CD4-positive, alpha-beta T cell (primary cell): ENCODE measurements around the gene MAPK13. TPM values are rescaled to one million over a fixed set of nuclear protein-coding genes. Genes with fewer than 3 reads are reported as not detected.
"Not testable (repeated sequence)": the region's sequence is repeated elsewhere in the genome, so short reads cannot be mapped to it uniquely, and the experiment has no call there.

Experiments
- ATAC-seq: fragments of 200-7000 bp; cut with Tn5 transposase; one replicate; pipeline ENCODE4 v1.10.0; 2022; ENCODE audit warnings: mild to moderate bottlenecking; ENCODE audit not compliant: poor library complexity
- CTCF ChIA-PET: fragments of 350-600 bp; sonication (Branson Sonifier 250); formaldehyde crosslinking; loops from one replicate; lab custom pipeline; 2021; ENCODE audit warnings: antibody characterized with exemption, inconsistent platforms; lab: Charles Lee
- POLR2A ChIA-PET: fragments of 350-600 bp; sonication (Branson Sonifier 250); formaldehyde crosslinking; loops from one replicate; lab custom pipeline; 2021; ENCODE audit warnings: antibody characterized with exemption, inconsistent platforms; lab: Charles Lee
- DNase-seq, 14 experiments: peaks; one replicate each; pipeline ENCODE4 v3.0.0-alpha.2; 2013 to 2020; ENCODE audit warnings: mixed read lengths in 2 of 14
- H3K27ac ChIP-seq, 2 donors: one replicate each; pipeline versions ENCODE4 v1.5.1 to v1.7.0; 2013; ENCODE audit warnings: low read length in 2 of 2, low read depth in 1 of 2, mild to moderate bottlenecking in 1 of 2
- H3K27me3 ChIP-seq, 2 experiments: 1 replicate in 1 of 2; 2 replicates in 1 of 2; pipeline versions ENCODE4 v1.6.1 to v1.7.0; 2013; ENCODE audit warnings: low read length in 2 of 2, control low read depth in 1 of 2, mild to moderate bottlenecking in 1 of 2, moderate library complexity in 1 of 2; ENCODE audit not compliant: insufficient read depth in 2 of 2, control insufficient read depth in 1 of 2
- H3K36me3 ChIP-seq: one replicate; pipeline ENCODE4 v1.6.1; 2013; ENCODE audit warnings: low read length, control low read depth; ENCODE audit not compliant: insufficient read depth
- H3K4me1 ChIP-seq: one replicate; pipeline ENCODE4 v1.6.1; 2013; ENCODE audit warnings: low read length, control low read depth; ENCODE audit not compliant: insufficient read depth
- H3K4me3 ChIP-seq: one replicate; pipeline ENCODE4 v1.5.1; 2013; ENCODE audit warnings: mild to moderate bottlenecking, low read length, moderate library complexity
- H3K9me3 ChIP-seq, 2 experiments: 1 replicate in 1 of 2; 2 replicates in 1 of 2; pipeline versions ENCODE4 v1.6.1 to v1.7.0; 2013; ENCODE audit warnings: low read length in 2 of 2, mild to moderate bottlenecking in 2 of 2, control low read depth in 1 of 2, moderate library complexity in 1 of 2; ENCODE audit not compliant: control insufficient read depth in 1 of 2, insufficient read depth in 1 of 2
- H3K27ac Mint-ChIP-seq: one replicate; pipeline ENCODE4 v1.8.0; 2020; ENCODE audit warnings: mixed read lengths
- H3K27me3 Mint-ChIP-seq: one replicate; pipeline ENCODE4 v1.8.0; 2021; ENCODE audit warnings: mixed read lengths
- H3K36me3 Mint-ChIP-seq: one replicate; pipeline ENCODE4 v1.8.0; 2021; ENCODE audit warnings: low read depth, mixed read lengths
- H3K4me1 Mint-ChIP-seq: one replicate; pipeline ENCODE4 v1.8.0; 2021; ENCODE audit warnings: low read depth, mixed read lengths
- H3K4me3 Mint-ChIP-seq: one replicate; pipeline ENCODE4 v1.8.0; 2020; ENCODE audit warnings: mild to moderate bottlenecking, mixed read lengths
- H3K9me3 Mint-ChIP-seq: one replicate; pipeline ENCODE4 v1.8.0; 2020; ENCODE audit warnings: mixed read lengths
- CTCF ChIP-seq: fragments of 200-600 bp; IDR thresholded peaks from one replicate; pipeline ENCODE4 v1.8.0; 2022; ENCODE audit warnings: antibody characterized with exemption, mild to moderate bottlenecking
- intact Hi-C, 2 experiments: fragments of 100-400 bp; cut with DNase I in 1 of 2; cut with micrococcal nuclease in 1 of 2; formaldehyde crosslinking; loops; one replicate each; pipeline versions ENCODE4 v1.15.1 to v1.9.0; 2023 to 2025; cut with DNase I, micrococcal nuclease
- total RNA-seq, 174 experiments: library from RNA in 2 of 174; stranded (reverse) in 2 of 174; gene quantifications; one replicate each; pipeline ENCODE4 v1.2.3 and lab custom pipeline; 2021 to 2026

Gene MAPK13
- total RNA-seq, 2 experiments from 2014 or later: 58.5 to 63.5 TPM

GRCh38 chr6:36123270-36124139 lies 6.8 kb upstream of the MAPK13 start:
- peak; percentile 63 for TF ChIP-seq CTCF
- Mint-ChIP-seq H3K9me3 (no peaks in the 10 kb centered on the region), H3K36me3 (no peaks in the 10 kb centered on the region), H3K27me3 (no peaks in the 10 kb centered on the region), H3K4me1 (peaks cover 82% of the 10 kb centered on the region), H3K4me3 (peak overlapping the region; percentile 78), H3K27ac (peak overlapping the region; percentile 97)
- ChIA-PET CTCF (interaction anchor here (0.7 to 4.2 kb wide), 8 partner anchors 8 to 178 kb away, joined by 3 to 33 read pairs (median 4); partner anchors contain the start of genes MAPK13 and MAPK14), POLR2A (interaction anchor here (0.9 to 4.9 kb wide), 7 partner anchors 8 to 95 kb away, joined by 3 to 50 read pairs (median 6); partner anchors contain the start of gene MAPK14)
- DNase-seq (peak; percentile 78 to 97 (median 86)), ATAC-seq (peak; percentile 75)
- intact Hi-C loops: loop anchor here (1.0 to 10.0 kb wide), 4 partner anchors 73 to 237 kb away; partner anchors contain the start of gene BRPF3 (in 1 of the 2)
- Histone ChIP-seq H3K36me3 (no peaks in the 10 kb centered on the region), H3K27me3 (no peaks in the 10 kb centered on the region), H3K27ac (peak overlapping the region; percentile 43 to 71), H3K9me3 (no peaks in the 10 kb centered on the region), H3K4me3 (no peak overlapping the region), H3K4me1 (peaks cover 94% of the 10 kb centered on the region)

- POLR2A ChIA-PET: interaction anchor here (0.9 to 4.9 kb wide), 6 partner anchors 15 to 96 kb away, joined by 3 to 50 read pairs (median 6); partner anchors contain the start of gene MAPK14
Observed at GRCh38 chr6:36124346-36124745, 6.0 kb upstream of the MAPK13 start.

GRCh38 chr6:36124881-36125280 lies 5.4 kb upstream of the MAPK13 start:
- H3K36me3 Mint-ChIP-seq: no peaks in the 10 kb centered on the region
- peak overlapping the region; percentile 35 for H3K4me3 Mint-ChIP-seq
- DNase-seq (no peak), ATAC-seq (no peak)
- POLR2A ChIA-PET: interaction anchor here (4.9 kb wide), 1 partner anchor 97 kb away, joined by 50 read pairs; the partner anchor contains the start of gene MAPK14
- Histone ChIP-seq H3K27me3 (no peaks in the 10 kb centered on the region), H3K4me3 (no peak overlapping the region), H3K4me1 (peaks cover 86% of the 10 kb centered on the region), H3K9me3 (no peaks in the 10 kb centered on the region), H3K27ac (no peak overlapping the region), H3K36me3 (no peaks in the 10 kb centered on the region)
- CTCF ChIA-PET: no interaction called here
- no peaks in the 10 kb centered on the region for H3K9me3 Mint-ChIP-seq
- H3K27ac Mint-ChIP-seq: peak overlapping the region; percentile 70
- no peak for TF ChIP-seq CTCF
- H3K4me1 Mint-ChIP-seq: peaks cover 72% of the 10 kb centered on the region
- no peaks in the 10 kb centered on the region for H3K27me3 Mint-ChIP-seq
- intact Hi-C loops: loop anchor here (1.0 to 10.0 kb wide), 3 partner anchors 71 to 177 kb away; partner anchors contain the start of gene BRPF3 (in 1 of the 2)

More at GRCh38 chr6:36124346-36124745, 6.0 kb upstream of the MAPK13 start:
- intact Hi-C loops: loop anchor here (1.0 to 10.0 kb wide), 3 partner anchors 72 to 178 kb away; partner anchors contain the start of gene BRPF3 (in 1 of the 2)
- H3K9me3 Mint-ChIP-seq, H3K36me3 ChIP-seq, H3K27me3 Mint-ChIP-seq, H3K27ac ChIP-seq, H3K9me3 ChIP-seq, H3K4me3 Mint-ChIP-seq, ATAC-seq, DNase-seq, H3K36me3 Mint-ChIP-seq, H3K27me3 ChIP-seq, H3K4me3 ChIP-seq: not testable (repeated sequence)
- CTCF ChIA-PET: interaction anchor here (0.7 to 4.2 kb wide), 8 partner anchors 7 to 178 kb away, joined by 3 to 33 read pairs (median 4); partner anchors contain the start of genes MAPK13 and MAPK14
- peak overlapping the region; percentile 97 for H3K27ac Mint-ChIP-seq
- H3K4me1 Mint-ChIP-seq: peaks cover 74% of the 10 kb centered on the region
- H3K4me1 ChIP-seq: peaks cover 86% of the 10 kb centered on the region
